HK-2 (cell line): ENCODE results near the gene STAC3.
A peak's percentile ranks its signal among the peaks of the same experiment; 100 is the strongest.

Experiments
- DNase-seq: peaks from one replicate; pipeline ENCODE4 v3.0.0-alpha.2; 2018; ENCODE audit not compliant: unreplicated experiment

STAC3 gene

GRCh38 chr12:57222286-57223190, 28.4 kb downstream of the STAC3 start:
- no peak for DNase-seq

- no peak for DNase-seq
Measured at GRCh38 chr12:57221169-57221917, 29.6 kb downstream of the STAC3 start.

GRCh38 chr12:57220770-57221168, 30.2 kb downstream of the STAC3 start:
- DNase-seq, result no peak

GRCh38 chr12:57219993-57220754, 30.8 kb downstream of the STAC3 start:
- DNase-seq, result no peak

GRCh38 chr12:57219205-57219992, 31.6 kb downstream of the STAC3 start:
- no peak for DNase-seq

- DNase-seq, result no peak
Measured at GRCh38 chr12:57218030-57218853, 32.7 kb downstream of the STAC3 start.

GRCh38 chr12:57216921-57217879, 33.8 kb downstream of the STAC3 start:
- no peak for DNase-seq

GRCh38 chr12:57216014-57216911, 34.7 kb downstream of the STAC3 start, which contains the start of gene NXPH4:
TSS of gene NXPH4 (plus strand) at chr12:57216794. CDS start at chr12:57216970, 176 bp downstream.
- peak; percentile 48 for DNase-seq

- DNase-seq, result no peak
Measured at GRCh38 chr12:57215668-57216013, 35.3 kb downstream of the STAC3 start.

GRCh38 chr12:57215065-57215464, 35.9 kb downstream of the STAC3 start:
- no peak for DNase-seq

GRCh38 chr12:57214398-57214781, 36.6 kb downstream of the STAC3 start:
- peak; percentile 73 for DNase-seq

- DNase-seq, result no peak
Measured at GRCh38 chr12:57213763-57214397, 37.1 kb downstream of the STAC3 start.

- DNase-seq, result peak; percentile 91
Measured at GRCh38 chr12:57213058-57213715, 37.8 kb downstream of the STAC3 start.

- no peak for DNase-seq
Measured at GRCh38 chr12:57212701-57213057, 38.3 kb downstream of the STAC3 start.

- DNase-seq, result no peak
Measured at GRCh38 chr12:57211791-57212700, 38.9 kb downstream of the STAC3 start.
